HL-60/S4 treated with phorbol 12-myristate 13-acetate at 8.2 ng/mL for 4 days and 3 days (cell line): Measurements from ENCODE around the gene BNIP5.

Source experiments
- in situ Hi-C: fragments of 300-500 bp; cut with MboI; formaldehyde crosslinking; loops from 2 replicates; pipeline ENCODE4 v1.15.0; 2022; ENCODE audit warnings: low sequenced_read_pairs

Gene BNIP5, protein sequence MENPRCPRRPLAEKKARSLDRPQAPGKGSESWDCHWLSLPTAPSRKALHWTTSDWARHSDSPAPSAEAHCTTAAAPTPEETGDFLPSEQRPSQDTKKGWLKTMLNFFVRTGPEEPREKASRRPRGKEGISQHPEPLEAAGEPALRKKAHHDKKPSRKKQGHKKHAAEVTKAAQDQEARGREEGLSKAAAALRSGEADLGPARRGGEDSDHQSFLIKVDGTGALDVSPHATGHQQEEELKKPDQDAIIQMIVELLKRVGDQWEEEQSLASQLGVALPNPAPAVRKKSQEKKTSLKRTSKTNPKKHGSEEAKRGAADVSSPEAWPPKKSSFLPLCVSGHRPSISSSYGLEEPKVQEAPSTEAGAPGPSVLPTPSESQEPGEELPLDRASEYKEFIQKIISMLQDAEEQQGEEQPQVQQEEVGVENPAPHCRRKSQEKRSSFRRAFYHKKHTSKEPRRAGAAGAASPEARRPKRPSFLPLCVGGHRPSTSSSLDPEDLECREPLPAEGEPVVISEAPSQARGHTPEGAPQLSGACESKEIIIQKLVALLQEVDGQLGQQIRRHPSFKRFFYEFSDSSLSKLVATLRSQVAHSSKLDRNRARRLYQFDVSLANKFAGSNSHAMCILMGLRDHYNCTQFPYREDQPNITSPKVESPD

GRCh38 chr6:36336779-36337241, at the start of gene BNIP5:
Gene BNIP5, minus strand, starts transcription at chr6:36336888. Its CDS starts 6,198 bp downstream, at chr6:36330690.
- in situ Hi-C loops: no loop called here

DNA sequence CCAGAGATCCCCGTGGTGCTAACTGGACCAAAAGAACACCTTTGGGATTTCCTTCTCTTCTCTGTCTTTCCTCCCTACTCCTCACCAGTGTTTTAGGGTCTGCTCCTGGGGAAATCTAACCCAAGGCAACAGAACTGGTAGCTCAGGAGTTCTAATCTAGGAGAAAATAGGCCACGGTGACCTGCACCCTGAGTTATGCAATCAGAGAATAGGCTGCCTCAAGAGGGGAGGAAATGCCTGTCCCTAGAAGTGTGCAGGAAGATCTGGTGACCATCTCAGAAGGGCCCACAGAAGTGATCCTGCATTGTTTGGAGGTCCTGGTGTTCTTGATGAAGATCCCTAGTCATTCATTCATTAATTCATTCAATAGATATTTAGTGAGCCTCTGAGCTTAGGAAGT, 47.4 kb upstream of the BNIP5 start:
- in situ Hi-C loops: no loop called here

GRCh38 chr6:36383606-36384005, 46.9 kb upstream of the BNIP5 start:
- in situ Hi-C loops: no loop called here

- in situ Hi-C loops: no loop called here
Measured at GRCh38 chr6:36382976-36383375, 46.3 kb upstream of the BNIP5 start.

DNA sequence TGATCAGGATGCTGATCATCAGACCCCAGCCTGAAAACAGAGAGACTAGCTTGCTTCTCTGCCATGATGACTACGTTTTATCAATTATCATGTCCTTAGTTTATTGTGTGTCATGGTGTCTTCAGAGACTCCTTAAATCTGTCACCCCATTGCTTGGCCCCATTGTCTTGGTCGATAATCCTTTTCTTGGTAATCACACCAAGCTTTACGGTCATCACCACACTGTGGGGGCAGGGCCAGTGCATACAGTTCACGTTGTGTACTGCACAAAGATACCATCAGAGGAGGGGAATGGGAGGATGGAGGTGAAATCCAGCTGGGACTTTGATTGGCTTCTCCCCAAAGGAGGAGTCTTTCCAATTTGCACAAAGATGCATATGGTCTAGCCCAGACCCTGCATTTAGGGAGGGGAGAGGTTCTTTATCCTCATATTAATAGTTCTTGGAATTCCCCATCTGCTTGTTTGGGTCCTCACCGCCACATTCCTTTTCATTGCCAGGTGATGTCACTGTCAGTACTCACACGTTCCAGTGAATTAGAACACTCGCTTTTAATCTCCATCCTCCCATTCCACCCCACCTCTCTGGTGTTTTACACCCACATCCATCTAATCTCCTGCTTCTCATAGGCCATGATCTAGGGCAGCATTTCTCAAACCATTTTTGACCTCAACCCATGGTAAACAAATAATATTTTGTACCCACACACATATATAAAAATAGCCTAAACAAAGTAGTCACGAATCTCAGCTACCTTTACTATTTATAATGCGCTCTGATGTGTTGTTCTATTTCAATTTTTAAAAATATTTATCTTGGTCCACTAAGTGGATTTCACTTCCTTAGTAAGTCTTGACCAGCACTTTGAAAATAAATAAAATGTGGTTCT, 45.1 kb upstream of the BNIP5 start:
- in situ Hi-C loops: no loop called here

- in situ Hi-C loops: no loop called here
Measured at GRCh38 chr6:36380166-36380565, 43.5 kb upstream of the BNIP5 start.

DNA sequence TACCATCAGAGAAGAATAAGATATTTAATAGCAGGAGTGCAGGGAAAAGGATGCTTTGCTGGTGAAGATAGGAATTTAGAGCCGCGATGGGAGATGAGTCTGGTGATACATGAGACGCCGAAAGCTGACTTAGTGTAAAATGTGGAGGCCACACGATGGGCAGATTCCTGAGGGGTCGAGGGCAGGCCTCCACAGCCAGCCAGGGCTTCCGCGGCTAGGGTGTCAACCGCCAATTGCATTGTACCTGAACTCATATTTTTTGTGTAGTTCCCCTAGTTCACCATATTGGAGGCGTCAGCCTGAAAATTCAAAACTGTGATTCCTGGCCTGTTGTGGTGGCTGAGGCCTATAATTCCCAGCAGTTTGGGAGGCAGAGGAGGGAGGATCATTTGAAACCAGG, 42.2 kb upstream of the BNIP5 start:
- in situ Hi-C loops: no loop called here

GRCh38 chr6:36378243-36378920, 41.7 kb upstream of the BNIP5 start:
- in situ Hi-C loops: no loop called here

GRCh38 chr6:36377594-36377993, 40.9 kb upstream of the BNIP5 start:
- in situ Hi-C loops: no loop called here

- in situ Hi-C loops: no loop called here
Measured at GRCh38 chr6:36376742-36377141, 40.1 kb upstream of the BNIP5 start.

DNA sequence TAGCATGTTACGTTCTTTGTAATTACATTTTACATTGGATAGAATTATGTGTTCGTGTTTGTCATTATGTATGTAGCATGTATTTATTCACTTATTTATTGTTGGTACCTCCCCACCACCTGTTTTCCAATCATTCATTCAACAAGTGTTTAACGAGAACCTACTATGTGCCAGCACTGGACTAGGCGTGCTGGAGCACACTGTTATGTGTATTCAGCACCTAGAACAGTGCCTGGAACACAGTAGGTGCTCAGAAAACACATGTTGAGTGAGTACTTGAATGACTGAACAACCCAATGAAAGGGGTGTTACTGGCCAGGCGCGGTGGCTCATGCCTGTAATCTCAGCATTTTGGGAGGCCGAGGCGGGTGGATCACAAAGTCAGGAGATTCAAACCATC, 39.5 kb upstream of the BNIP5 start:
- in situ Hi-C loops: no loop called here

- in situ Hi-C loops: no loop called here
Measured at GRCh38 chr6:36375644-36376155, 39.0 kb upstream of the BNIP5 start.

- in situ Hi-C loops: no loop called here
Measured at GRCh38 chr6:36374972-36375371, 38.3 kb upstream of the BNIP5 start.

DNA sequence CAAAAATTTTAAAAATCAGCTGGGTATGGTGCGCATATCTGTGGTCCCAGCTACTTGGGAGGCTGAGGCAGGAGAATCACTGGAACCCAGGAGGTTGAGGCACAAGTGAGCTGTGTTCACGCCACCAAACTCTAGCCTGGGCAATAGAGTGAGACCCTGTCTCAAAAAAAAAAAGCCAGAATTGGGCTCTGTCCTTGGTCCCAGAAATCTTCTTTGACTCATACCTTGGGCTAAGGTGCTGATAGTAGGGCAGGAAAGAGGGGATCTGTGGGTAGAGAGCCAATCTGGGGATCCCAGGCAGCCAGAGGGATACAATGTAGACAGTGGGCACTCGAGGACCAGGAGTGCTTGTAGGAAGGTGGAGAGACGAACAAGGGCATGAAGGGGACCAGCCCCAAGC, 37.5 kb upstream of the BNIP5 start:
- in situ Hi-C loops: no loop called here

- in situ Hi-C loops: no loop called here
Measured at GRCh38 chr6:36373368-36374019, 36.8 kb upstream of the BNIP5 start.

DNA sequence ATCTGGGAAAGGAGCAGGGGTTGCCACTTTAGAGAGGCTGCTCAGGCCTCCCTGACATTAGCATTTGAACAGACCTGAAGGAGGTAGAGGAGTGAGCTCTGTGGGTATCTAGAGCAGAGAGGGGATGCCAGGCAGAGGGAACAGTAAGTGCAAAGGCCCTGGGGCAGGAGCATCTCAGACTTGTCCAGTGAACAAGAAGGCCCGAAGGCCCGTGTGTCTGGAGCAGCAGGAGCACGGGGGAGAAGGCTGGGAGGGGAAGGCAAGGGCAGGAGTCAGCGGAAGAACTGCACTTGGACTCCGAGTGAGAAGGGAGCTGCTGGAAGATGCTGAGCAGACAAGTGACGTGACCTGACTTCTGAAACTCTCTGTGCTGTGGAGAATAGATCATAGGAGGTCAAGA, 35.4 kb upstream of the BNIP5 start:
- in situ Hi-C loops: no loop called here

- in situ Hi-C loops: no loop called here
Measured at GRCh38 chr6:36371211-36371610, 34.5 kb upstream of the BNIP5 start.

DNA sequence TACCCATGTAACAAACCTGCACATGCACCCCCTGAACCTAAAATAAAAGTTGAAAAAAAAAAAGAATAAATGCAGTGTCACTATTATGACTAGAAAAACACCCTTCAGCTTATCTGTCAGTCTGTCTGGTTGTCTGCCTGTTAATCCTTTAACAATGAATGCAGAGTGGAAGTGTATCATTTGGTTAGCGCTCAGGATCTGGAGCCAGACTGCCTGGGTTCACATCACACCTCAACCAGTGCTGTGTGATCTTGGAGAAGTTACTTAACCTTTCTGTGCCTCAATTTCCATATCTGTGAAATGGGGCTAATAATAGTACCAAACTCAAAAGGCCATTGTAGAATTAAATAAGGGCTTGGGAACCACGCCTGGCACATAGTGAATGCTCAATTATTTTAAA, 34.0 kb upstream of the BNIP5 start:
- in situ Hi-C loops: no loop called here

- in situ Hi-C loops: no loop called here
Measured at GRCh38 chr6:36368921-36369865, 32.5 kb upstream of the BNIP5 start.
